SU-DHL-6 (cell line): ENCODE measurements around the gene DUSP19.

Source experiments
- H2AFZ ChIP-seq: fragments of 200-600 bp; sonication (generic); 2 replicates; pipeline ENCODE4 v1.6.1; 2014; ENCODE audit warnings: low read depth, mild to moderate bottlenecking, moderate library complexity, mixed read lengths, antibody characterized with exemption, low read length; ENCODE audit not compliant: severe bottlenecking
- H3F3A ChIP-seq: fragments of 200-600 bp; shearing (Covaris generic); 2 replicates; pipeline ENCODE4 v1.6.0; 2016; ENCODE audit warnings: antibody characterized with exemption, mild to moderate bottlenecking; ENCODE audit not compliant: insufficient read depth
- H3K27ac ChIP-seq: fragments of 200-600 bp; sonication (generic); 2 replicates; pipeline ENCODE4 v1.5.1; 2016; ENCODE audit warnings: low read depth, mild to moderate bottlenecking, low read length, moderate library complexity, mixed read lengths
- H3K27me3 ChIP-seq: fragments of 200-600 bp; sonication (generic), shearing (Covaris generic); 2 replicates; pipeline ENCODE4 v1.6.0; 2014; ENCODE audit warnings: mild to moderate bottlenecking, low read length
- H3K36me3 ChIP-seq: fragments of 200-600 bp; sonication (generic); 2 replicates; pipeline ENCODE4 v1.6.1; 2014; ENCODE audit warnings: mild to moderate bottlenecking, low read length, mixed read lengths
- H3K4me2 ChIP-seq: fragments of 300-600, 200-600 bp; shearing (Covaris generic), sonication (generic); 2 replicates; pipeline ENCODE4 v1.6.0; 2014; ENCODE audit warnings: low read length, low read depth, mild to moderate bottlenecking; ENCODE audit not compliant: poor library complexity, severe bottlenecking
- H3K4me3 ChIP-seq: fragments of 200-600 bp; sonication (generic); 2 replicates; pipeline ENCODE4 v1.5.1; 2014; ENCODE audit warnings: antibody characterized with exemption, low read length, mild to moderate bottlenecking, mixed read lengths; ENCODE audit not compliant: insufficient read depth, poor library complexity, severe bottlenecking
- H3K79me2 ChIP-seq: fragments of 200-600 bp; sonication (generic); 2 replicates; pipeline ENCODE4 v1.6.1; 2014; ENCODE audit warnings: mild to moderate bottlenecking, low read length, moderate library complexity; ENCODE audit not compliant: insufficient read depth
- H3K9ac ChIP-seq: fragments of 200-600 bp; sonication (generic); 2 replicates; pipeline ENCODE4 v1.7.0; 2014; ENCODE audit warnings: mild to moderate bottlenecking, low read length
- H3K9me2 ChIP-seq: fragments of 200-600 bp; sonication (generic); replicated peaks from 2 replicates; pipeline ENCODE4 v1.6.1; 2014; ENCODE audit warnings: low read length; ENCODE audit not compliant: insufficient read depth
- H3K9me3 ChIP-seq: fragments of 200-600 bp; sonication (generic); 2 replicates; pipeline ENCODE4 v1.6.1; 2014; ENCODE audit warnings: low read length, mixed read lengths; ENCODE audit not compliant: insufficient read depth
- H4K20me1 ChIP-seq: fragments of 200-600 bp; sonication (generic); 2 replicates; pipeline ENCODE4 v1.6.1; 2014; ENCODE audit warnings: low read depth, mild to moderate bottlenecking, antibody characterized with exemption, low read length, moderate library complexity, mixed read lengths
- EZH2phosphoT487 ChIP-seq: fragments of 200-600 bp; sonication (generic), shearing (Covaris generic); conservative IDR thresholded peaks from 2 replicates; pipeline ENCODE4 v1.6.1; 2018; ENCODE audit warnings: mild to moderate bottlenecking, antibody characterized with exemption, low read length, moderate library complexity, mixed read lengths
- TF ChIP-seq, protein P1 (sequence below): fragments of 200-600 bp; sonication (generic); IDR thresholded peaks from one replicate; pipeline ENCODE4 v1.5.1; 2017; ENCODE audit warnings: antibody characterized with exemption, mild to moderate bottlenecking, low read length, moderate library complexity; ENCODE audit not compliant: insufficient read depth, poor library complexity, severe bottlenecking

The DUSP19 gene

DNA sequence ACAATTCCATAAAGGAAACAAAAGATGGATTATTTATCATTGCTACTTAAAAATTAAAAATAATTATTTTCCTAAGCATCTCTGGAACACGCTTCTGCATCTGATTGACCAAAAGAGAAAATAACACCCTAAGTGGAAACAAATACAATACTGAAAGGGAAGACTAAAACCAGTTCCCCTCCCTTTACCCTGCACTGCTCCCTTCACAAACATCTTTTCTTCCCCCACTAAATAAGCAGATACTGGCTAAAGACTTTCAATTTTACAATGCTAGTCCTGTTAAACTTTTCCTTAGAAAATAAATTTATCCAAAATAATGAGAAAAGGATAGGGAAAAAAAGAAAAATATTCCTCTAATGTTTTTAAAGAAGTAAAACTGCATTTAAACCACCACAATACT lies 44.6 kb upstream of the DUSP19 start:
- peaks cover 9% of the 10 kb centered on the region for H3F3A ChIP-seq
- no peaks in the 10 kb centered on the region for H3K27me3 ChIP-seq
- no peak overlapping the region for H3K4me3 ChIP-seq
- TF ChIP-seq, protein P1, sequence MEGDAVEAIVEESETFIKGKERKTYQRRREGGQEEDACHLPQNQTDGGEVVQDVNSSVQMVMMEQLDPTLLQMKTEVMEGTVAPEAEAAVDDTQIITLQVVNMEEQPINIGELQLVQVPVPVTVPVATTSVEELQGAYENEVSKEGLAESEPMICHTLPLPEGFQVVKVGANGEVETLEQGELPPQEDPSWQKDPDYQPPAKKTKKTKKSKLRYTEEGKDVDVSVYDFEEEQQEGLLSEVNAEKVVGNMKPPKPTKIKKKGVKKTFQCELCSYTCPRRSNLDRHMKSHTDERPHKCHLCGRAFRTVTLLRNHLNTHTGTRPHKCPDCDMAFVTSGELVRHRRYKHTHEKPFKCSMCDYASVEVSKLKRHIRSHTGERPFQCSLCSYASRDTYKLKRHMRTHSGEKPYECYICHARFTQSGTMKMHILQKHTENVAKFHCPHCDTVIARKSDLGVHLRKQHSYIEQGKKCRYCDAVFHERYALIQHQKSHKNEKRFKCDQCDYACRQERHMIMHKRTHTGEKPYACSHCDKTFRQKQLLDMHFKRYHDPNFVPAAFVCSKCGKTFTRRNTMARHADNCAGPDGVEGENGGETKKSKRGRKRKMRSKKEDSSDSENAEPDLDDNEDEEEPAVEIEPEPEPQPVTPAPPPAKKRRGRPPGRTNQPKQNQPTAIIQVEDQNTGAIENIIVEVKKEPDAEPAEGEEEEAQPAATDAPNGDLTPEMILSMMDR, result no peak
- TF ChIP-seq EZH2phosphoT487, result no peak
- H2AFZ ChIP-seq, result no peak overlapping the region
- no peaks in the 10 kb centered on the region for H3K9me2 ChIP-seq
- H3K4me2 ChIP-seq, result no peak overlapping the region
- H3K79me2 ChIP-seq, result no peaks in the 10 kb centered on the region
- H3K36me3 ChIP-seq, result no peaks in the 10 kb centered on the region
- no peaks in the 10 kb centered on the region for H3K9me3 ChIP-seq
- H3K9ac ChIP-seq, result no peak overlapping the region
- no peak overlapping the region for H3K27ac ChIP-seq
- H4K20me1 ChIP-seq, result no peaks in the 10 kb centered on the region; the same call in 1 of the 2 replicates

DNA sequence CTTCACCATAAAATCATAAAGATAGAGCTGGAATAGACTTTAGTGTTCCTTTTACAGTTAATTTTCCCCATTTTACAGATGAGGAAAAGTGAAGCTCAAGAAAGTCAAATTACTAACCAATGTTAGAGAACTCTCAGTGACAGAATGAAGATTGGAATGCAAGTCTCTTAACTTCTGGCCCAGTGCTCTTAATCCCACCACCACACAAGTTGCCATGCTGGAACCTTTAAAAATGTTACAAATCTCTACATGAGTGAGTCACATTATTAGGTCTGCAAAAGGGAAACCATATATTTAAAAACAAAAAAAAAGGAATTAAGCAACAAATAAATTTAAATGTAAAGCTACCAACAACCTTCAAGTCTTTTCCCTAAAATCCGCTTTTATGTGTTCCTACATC lies 43.7 kb upstream of the DUSP19 start:
- no peaks in the 10 kb centered on the region; the same call in 1 of the 2 replicates for H4K20me1 ChIP-seq
- no peak overlapping the region for H3K27ac ChIP-seq
- H3K9me3 ChIP-seq, result no peaks in the 10 kb centered on the region
- H3K36me3 ChIP-seq, result no peaks in the 10 kb centered on the region
- H2AFZ ChIP-seq, result no peak overlapping the region
- no peaks in the 10 kb centered on the region for H3K27me3 ChIP-seq
- TF ChIP-seq, protein P1, result no peak
- TF ChIP-seq EZH2phosphoT487, result no peak
- peaks cover 9% of the 10 kb centered on the region for H3F3A ChIP-seq
- no peaks in the 10 kb centered on the region for H3K79me2 ChIP-seq
- H3K9me2 ChIP-seq, result no peaks in the 10 kb centered on the region
- H3K4me3 ChIP-seq, result no peak overlapping the region
- no peak overlapping the region for H3K4me2 ChIP-seq
- no peak overlapping the region for H3K9ac ChIP-seq

DNA sequence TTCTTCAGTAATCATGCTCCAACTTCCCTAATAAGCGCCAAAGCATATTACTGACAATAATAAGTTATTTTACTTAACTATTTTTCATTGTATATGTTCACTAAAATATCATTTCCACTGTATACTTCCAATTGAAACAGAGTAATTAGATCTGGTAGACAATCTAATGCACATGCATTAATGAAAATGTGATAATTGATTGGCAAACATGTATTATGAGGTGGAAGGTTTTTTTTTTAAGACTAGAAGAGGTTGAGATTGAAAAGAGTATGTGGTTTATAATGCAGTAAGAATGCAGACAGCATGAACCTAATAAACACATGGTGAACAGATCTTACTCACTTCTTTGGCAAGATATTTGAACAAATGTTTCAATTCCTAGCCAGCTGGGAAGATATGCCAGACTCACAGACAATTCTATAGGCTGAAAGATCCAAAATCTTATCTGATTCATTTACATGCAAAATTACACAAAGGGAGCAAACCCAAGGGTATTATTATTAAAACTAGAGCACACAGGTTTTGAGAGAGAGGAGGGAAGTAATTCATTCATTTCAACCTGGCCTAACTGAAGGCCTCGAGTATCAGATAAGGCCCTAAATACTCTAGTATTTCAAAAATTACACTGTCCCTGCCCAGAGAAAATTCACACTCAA lies 43.1 kb upstream of the DUSP19 start:
- Histone ChIP-seq H3K4me2 (no peak overlapping the region), H4K20me1 (no peaks in the 10 kb centered on the region), H3K27ac (no peak overlapping the region), H2AFZ (no peak overlapping the region), H3K9me2 (no peaks in the 10 kb centered on the region), H3K79me2 (no peaks in the 10 kb centered on the region), H3K36me3 (no peaks in the 10 kb centered on the region), H3K9ac (no peak overlapping the region), H3F3A (peaks cover 9% of the 10 kb centered on the region), H3K9me3 (no peaks in the 10 kb centered on the region), H3K4me3 (no peak overlapping the region), H3K27me3 (no peaks in the 10 kb centered on the region)
- TF ChIP-seq, protein P1, result no peak
- no peak for TF ChIP-seq EZH2phosphoT487
